Epithelial cell of prostate (primary cell): ENCODE data around the gene ME1.

Experiments used
- DNase-seq: peaks from one replicate; pipeline ENCODE4 v3.0.0-alpha.2; 2011; ENCODE audit warnings: low read depth, low spot score
- H3K27ac ChIP-seq: fragments of 450-650 bp; 2 replicates; pipeline ENCODE4 v1.5.1; 2017; ENCODE audit warnings: mild to moderate bottlenecking

Gene ME1

DNA sequence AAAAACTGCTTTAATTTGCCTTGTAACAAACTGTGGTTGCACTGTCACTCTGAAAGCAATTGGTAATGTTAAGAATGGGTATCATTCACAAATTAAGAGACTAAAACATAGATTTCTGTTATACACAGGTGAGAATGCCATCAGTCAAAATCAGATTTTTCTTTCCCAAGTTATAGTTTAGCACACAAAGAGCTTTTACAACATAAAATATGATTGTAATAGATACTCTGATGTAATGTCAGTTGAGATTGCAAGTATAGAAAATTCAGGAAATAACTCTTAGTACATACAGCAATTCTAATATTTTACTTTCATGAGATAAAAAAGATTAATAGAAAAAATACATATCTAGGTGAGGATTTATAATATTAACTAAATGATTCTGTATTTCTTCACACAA lies 2.3 kb upstream of the ME1 start:
- H3K27ac ChIP-seq = peak overlapping the region; percentile 74
- no peak for DNase-seq

DNA sequence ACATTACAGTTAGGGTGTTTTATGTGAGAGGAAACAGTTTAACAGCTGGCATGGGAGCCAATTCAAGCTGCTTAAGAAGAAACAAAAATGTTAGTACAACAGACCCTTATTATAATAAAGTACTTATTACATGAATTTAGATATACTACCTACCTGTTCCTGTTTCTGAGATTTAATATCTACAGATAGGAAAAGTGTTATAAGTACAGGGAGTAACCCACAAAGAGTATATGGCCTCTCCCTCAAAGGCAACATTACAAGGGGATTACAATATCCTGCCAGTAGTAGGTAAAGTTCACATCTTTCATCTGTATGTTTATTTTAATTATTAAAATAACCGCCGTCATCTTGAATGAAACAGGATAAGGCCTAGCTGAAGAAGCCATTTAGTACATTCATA lies 1.8 kb upstream of the ME1 start:
- no peak for DNase-seq
- peak overlapping the region; percentile 74 for H3K27ac ChIP-seq

DNA sequence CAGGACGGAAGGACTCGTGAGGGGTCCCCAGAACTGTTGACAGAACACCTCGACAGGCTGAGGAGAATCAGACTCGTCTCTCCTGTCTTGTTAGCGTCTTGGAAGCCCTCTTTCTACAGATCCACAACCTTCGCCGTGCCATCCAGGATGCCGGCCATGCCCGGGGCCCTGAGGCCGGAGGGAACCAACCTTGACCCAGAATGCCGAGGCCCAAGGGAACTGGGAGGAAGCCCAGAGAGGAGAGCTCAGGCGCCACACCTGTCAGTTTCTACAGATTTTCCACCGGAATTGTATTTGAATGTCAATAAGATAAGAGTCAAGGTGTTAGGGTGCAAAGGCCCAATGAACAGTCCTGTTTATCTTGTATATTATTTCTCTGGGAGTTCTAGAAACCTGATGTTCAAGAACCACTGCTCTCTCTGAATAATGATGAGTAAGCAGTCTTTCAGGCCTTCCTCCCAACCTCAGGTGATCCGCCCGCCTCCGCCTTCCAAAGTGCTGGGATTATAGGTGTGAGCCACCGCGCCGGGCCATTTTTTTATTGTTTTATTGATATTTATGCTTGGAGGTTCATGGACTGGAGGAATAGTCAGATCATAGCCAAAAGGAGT lies 799 bp upstream of the ME1 start:
- DNase-seq = peak; percentile 6
- H3K27ac ChIP-seq = peak overlapping the region; percentile 74

DNA sequence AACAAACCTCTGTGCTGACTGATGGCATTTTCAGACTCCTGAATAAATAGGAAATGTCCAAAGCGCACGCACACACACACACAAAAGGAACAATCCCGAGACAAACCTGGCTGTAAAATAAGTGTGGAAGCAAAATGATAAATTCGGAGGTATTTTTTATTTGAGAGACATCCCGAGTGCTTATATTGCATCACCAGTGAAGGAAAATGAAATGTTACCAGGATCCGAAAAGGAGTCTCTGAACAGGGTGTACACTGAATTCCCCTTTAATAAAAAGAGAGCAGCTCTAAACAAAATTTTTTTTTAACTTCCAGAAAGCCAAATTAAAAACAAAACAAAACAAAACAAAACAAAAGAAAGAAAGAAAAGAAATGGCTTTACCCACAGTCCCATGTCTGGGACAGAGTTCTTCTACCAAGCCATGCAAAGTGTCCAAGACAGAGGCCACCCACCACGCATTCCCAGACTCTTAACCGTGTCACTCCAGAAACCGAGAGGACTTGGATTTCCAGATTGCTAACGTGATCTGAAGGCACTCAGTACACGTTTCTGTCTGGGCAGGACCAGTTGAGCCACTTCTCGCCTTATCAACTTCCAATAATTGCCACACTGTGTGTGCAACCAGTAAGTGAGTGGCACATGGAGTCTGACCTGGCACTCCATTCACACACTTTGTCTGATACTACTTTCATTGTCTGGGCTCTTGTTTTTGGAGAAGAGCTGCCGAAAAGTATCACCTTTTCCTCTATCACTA lies 817 bp downstream of the ME1 start:
- DNase-seq = peak; percentile 12
- H3K27ac ChIP-seq = peak overlapping the region; percentile 74

DNA sequence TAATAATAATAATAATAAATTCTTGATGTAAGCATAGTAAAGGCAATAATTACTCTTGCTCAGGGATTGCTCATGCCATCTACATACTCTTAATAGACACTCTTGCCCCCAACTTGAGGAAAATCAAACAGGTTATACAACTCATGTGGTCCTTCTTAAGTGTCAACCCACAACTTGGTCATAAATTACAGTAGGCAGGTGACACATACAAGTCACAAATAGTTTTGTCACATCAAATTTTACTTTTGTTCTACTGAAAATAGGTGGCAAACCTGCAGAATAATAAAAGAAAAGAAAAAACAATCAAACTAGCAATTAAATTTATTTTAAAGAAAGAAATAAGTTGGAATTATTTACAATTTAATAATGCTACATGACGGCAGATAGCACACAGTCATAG lies 1.6 kb downstream of the ME1 start:
- H3K27ac ChIP-seq = no peak overlapping the region
- no peak for DNase-seq

DNA sequence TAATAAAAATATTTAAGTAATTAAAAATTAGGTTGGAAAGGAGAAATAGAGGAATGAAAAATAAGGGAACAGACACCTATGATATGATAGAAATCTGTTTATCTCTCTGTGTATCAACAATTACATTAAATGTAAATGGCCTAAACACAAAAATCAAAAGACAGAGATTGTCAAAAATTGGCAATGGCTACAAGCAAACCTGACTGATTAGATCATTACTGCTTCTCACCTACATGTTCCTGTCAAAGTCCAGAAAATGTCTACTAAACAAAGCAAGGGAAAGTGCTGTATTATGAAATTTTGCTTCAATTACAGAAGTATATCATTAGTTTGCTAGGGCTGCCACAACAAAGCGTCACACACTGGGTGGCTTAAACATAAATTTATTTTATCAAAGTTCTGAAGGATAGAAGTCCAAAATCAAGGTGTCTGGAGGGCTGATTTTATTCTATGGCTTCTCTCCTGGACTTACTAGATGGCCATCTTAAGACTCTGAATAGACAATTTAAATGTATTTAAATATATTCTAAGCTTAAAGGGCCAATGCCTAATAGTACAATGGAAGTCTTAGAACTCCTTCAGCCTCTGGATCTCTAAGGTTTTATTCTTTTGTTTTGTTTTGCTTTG lies 6.3 kb downstream of the ME1 start:
- DNase-seq = no peak
- H3K27ac ChIP-seq = no peak overlapping the region

DNA sequence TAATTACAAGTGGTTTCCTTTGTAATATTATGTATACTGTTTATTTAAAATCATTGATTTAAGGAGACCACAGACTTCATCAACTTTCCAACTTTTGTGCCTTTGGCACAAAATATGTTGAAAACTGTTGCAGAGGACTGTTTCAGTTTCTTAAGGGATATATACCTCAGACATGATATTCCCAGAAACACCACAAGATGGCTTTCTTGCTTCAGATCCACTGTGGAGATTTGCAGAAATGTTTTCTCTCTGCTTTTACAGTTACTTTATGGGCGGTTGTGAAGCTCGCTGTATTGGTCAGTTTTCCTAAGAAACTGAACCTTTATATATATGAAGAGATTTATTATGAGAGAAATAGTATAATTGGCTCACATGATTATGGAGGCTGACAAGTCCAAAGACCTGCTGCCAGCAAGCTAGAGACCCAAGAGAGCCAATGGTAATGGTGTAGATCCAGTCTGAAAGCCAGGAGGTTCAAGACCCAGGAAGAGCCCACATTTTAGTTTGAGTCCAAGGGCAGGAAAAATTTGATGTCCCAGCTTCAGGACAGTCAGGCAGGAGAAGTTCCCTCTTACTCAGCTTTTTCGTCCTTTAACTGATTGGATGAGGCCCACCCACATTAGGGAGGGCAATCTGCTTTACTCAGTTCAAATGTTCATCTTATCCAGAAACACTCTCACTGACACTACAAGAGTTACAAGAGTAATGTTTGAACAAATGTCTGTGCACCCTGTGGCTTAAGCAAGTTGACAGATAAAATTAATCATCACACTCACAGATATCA lies 12.8 kb downstream of the ME1 start:
- DNase-seq = no peak
- H3K27ac ChIP-seq = no peak overlapping the region

DNA sequence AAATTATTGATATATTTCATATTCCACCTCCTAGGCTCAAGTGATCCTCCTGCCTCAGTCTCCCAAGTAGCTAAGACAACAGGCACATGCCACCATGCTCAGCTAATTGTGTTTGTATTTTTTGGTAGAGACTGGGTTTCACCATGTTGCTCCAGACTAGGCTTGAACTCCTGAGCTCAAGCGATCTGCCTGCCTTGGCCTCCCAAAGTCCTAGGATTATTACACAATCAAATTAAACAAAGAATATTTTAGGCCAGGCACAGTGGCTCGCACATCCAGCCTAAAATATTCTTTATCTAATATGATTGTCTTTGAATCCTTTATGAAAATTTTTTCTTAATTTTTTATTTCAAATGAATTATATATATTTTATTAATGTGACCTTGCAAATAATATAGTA lies 17.8 kb downstream of the ME1 start:
- no peak for DNase-seq
- H3K27ac ChIP-seq = no peak overlapping the region

DNA sequence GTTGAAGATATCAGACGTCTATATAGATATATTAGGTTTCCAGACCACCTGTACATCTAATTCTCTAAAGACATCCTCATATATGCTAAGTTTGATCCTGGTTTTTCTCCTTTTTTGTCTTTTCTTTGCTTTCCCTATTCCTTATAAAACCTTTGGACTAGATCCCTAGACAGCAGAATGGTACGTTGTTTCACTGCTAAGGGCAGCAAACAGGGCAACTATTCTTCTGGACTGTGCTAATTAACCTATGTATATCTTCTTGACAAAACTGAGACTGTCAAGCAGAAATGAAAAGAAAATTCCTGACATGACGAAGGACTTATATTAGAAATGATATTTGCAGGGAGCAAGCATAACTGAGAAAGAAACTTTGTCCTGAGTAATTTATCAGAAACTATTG lies 19.1 kb downstream of the ME1 start:
- H3K27ac ChIP-seq = no peak overlapping the region
- DNase-seq = no peak

DNA sequence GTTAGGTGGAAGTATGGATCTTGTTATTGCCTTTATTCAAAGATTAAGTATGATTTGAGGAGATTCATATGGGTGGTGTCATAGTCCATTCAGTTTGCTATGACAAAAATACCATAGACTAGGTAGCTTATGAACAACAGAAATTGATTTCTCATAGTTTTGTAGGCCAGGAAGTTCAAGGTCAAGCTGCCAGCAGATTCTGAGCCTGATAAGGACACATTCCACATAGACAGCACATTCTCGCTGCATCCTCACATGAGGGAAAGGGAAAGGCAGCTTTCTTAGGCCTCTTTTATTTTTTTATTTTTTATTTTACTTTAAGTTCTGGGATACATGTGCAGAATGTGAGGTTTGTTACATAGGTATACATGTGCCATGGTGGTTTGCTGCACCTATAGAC lies 27.7 kb downstream of the ME1 start:
- H3K27ac ChIP-seq = no peak overlapping the region
- DNase-seq = no peak

DNA sequence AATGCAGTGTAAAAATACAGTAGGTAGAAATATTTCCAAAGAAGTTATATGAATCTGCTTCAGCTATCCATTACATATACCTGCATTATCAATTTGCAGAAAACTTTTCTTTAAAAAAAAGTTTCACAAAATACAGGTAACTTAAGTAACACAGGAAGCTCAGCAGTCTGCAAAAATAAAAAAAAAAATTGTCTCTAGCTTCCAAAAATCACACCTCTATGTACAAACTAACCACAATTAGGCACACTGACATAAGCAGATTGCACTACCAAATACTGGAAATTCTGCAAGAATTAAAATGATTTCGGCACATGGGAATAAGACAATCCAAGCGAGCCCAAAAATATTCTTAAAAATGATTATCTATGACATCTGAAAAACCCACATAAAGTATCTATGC lies 41.2 kb downstream of the ME1 start:
- DNase-seq = no peak
- H3K27ac ChIP-seq = no peak overlapping the region

DNA sequence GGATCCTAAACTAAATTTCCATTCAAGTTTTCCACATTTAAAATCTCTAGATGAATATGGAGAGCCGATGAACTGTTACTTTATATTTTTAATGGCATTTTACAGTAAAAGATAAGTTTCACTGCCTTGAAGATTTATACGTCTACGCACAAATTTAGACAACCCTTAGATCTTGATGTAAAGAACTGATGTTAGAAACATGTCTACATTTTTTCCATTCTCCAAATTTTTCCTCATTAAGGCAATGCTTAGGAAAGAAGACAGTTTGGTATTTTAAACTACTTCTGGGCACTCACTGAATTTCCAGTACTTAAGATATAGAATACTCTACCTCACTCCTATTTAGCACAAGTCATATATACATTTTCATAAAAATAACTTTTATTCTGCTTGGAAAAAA lies 45.4 kb downstream of the ME1 start:
- no peak overlapping the region for H3K27ac ChIP-seq
- no peak for DNase-seq

DNA sequence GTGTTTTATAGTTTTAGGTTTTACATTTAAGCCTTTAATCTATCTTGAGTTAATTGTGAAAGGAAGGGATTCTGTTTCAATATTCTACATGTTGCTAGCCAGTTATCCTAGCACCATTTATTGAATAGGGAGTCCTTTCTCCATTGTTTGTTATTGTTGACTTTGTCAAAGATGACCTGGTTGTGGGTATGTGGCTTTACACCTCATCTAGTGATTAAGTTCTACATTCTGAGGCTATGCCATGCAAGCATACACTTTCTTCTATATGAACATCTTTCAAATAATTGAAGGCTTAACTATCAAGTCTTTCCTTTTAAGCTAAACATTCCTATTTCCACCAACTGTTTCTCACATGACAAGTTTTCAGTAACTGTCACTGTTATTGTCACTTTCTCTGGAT lies 46.1 kb downstream of the ME1 start:
- H3K27ac ChIP-seq = no peak overlapping the region
- DNase-seq = no peak

DNA sequence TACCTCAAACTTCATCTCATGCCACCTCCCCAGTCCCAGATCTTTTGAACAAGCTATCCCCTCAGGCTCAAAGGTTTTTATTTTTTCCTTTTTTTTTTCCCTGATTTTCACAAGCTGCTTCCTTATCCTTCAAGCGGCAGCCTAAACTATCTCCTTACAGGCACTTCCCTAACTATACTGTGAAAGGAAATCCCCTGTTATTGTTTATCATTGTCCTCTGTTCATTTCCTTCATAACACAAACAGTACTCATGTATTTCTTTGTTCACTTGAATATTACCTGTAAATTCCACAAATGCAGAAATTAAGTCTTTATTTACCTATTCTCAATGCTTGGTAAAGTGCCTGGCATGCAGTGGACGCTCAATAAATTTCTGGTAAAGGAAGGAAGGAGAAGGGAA lies 48.9 kb downstream of the ME1 start:
- no peak for DNase-seq
- H3K27ac ChIP-seq = no peak overlapping the region

DNA sequence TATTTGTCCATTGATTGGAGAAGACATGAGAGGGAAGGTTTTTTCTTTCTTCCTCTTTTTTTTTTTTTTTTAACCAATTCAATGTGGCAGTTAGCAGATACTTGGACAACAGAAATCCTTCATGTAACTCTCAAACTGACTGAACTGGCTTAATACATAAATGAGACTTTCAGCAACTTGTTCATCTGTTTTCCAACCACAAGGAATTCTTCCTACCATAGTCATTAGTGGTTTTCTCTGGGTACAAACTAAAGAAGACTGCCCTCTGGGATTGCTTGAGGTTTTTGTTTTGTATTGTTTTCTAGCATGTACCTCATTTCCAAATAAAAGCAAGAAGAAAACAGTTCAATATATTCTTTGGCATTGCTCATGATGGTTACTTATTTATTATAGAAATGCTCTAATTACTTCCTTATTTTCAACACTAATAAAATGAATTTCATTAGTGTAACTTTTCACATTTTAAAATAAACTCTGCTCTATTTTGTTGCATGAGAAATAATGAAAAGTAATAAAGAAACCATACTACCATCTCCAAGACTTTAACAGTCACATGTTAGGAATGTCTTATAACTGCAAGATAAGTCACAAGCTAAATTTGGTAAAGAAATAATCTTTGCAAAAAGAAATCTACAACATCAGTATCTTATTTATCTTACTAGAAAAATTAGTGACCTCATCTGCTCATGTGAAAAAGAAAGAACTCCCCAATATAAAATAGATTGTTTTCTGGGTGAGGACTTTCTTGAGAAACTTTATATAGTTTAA lies 52.0 kb downstream of the ME1 start:
- DNase-seq = no peak
- H3K27ac ChIP-seq = no peak overlapping the region

DNA sequence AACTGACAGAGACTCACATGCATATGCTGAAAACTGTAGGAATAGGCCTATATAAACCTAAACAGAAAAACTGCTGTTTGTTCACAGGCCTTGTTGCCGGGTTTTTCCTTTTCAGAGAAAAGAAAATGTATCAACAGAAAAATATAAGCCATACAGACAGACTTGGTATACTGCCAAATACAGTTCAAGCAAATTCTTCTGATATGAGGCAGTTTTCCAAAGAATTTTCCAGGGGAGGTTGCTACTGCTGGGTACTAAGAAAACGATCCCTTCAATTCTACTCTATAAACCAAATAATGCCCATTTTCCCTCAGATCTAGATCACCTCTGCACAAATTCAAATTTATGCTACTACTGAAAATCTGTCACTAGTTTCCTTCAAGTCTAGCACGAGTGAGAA lies 59.4 kb downstream of the ME1 start:
- no peak for DNase-seq
- no peak overlapping the region for H3K27ac ChIP-seq

DNA sequence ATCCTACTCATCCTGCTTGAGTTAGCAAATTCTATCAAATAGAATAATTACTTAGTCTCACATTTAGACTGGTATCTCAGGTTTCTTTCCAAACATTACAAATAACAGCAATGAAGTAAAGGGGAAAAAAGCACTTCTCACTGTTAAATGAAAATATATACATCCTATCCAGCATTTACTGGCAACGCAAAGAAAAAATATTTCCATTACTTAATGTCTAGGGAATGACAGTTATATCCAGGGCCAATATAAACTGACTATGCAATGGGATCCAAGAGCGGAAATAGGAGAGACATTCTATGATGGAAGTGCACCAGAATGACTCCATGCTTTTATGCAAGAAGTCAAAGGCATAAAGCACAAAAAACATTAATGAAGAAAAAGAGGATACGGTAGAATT lies 60.3 kb downstream of the ME1 start:
- no peak for DNase-seq
- no peak overlapping the region for H3K27ac ChIP-seq

DNA sequence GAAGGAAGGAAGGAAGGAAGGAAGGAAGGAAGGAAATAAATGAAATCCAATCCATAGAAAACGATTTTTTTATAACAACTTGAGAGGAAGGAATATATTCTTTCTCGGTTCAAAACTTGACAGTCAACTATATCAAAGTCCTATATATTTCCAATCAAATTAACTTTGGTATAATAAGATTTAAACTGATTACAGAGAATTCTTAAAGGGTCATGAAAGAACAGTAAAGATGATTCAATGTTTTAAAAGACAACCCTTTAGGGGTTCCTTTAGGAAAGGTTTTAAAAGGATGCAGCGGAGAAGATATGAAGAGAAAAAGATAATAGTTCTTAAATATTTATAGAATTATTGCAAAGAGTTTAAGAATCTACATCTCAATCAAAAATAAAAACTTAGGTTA lies 61.2 kb downstream of the ME1 start:
- DNase-seq = no peak

DNA sequence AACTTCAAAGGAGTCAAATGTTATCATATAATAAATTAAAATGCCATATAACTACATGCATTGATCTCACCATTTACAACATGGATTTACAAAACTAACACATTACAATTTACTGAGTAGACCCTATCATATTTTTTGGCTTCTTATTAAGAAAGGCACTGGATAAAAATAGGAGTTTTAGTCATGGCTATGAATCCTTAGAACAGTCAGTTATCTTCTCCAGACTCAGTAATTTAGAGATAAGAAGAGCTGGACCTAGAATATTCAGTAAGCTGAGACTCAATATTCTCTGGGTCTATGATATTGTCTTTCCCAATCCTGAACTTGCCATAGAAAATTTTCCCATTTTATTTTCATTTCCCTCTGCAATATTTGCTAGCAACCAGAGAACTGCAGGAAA lies 62.3 kb downstream of the ME1 start:
- no peak for DNase-seq
- H3K27ac ChIP-seq = no peak overlapping the region

More for the DNA sequence above, 61.2 kb downstream of the ME1 start:
- no peak overlapping the region for H3K27ac ChIP-seq

DNA sequence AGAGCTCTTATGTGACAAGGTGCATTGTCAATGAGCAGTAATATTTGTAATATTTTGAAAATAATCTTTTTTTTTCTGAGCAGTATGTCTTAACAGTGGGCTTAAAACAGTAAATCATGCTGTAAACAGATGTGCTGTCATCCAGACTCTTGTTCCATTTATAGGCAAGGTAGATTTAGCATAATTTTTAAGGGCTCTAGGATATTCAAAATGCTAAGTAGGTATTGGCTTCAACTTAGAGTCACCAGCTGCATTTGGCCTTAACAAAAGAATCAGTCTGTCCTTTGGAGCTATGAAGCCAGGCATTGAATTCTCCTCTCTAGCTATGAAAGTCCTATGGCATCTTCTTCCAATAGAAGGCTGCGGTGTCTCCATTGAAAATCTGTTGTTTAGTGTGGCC lies 63.7 kb downstream of the ME1 start:
- DNase-seq = no peak
- no peak overlapping the region for H3K27ac ChIP-seq
